RWPE1 (cell line): ENCODE data around the gene MEIOSIN.

Experiments
- CTCF ChIA-PET: fragments of 350-600 bp; sonication (Branson Sonifier 250); formaldehyde crosslinking; extraction: SDS; loops from one replicate; lab custom pipeline; 2021; lab: Yijun Ruan, JAX
- POLR2A ChIA-PET: fragments of 400-600 bp; formaldehyde crosslinking; extraction: SDS; loops from one replicate; lab custom pipeline; 2020; ENCODE audit warnings: antibody characterized with exemption; ENCODE audit not compliant: low non-redundant PET; lab: Yijun Ruan, JAX
- DNase-seq: peaks from one replicate; pipeline ENCODE4 v3.0.0; 2012; ENCODE audit warnings: low spot score
- H3K27ac ChIP-seq: fragments of 450-650 bp; 2 replicates; pipeline ENCODE4 v1.5.1; 2017
- TF ChIP-seq, protein P1 (sequence below): fragments of 450-650 bp; conservative IDR thresholded peaks from 2 replicates; pipeline ENCODE4 v1.5.1; 2017; ENCODE audit warnings: low read depth, mild to moderate bottlenecking

MEIOSIN gene

DNA sequence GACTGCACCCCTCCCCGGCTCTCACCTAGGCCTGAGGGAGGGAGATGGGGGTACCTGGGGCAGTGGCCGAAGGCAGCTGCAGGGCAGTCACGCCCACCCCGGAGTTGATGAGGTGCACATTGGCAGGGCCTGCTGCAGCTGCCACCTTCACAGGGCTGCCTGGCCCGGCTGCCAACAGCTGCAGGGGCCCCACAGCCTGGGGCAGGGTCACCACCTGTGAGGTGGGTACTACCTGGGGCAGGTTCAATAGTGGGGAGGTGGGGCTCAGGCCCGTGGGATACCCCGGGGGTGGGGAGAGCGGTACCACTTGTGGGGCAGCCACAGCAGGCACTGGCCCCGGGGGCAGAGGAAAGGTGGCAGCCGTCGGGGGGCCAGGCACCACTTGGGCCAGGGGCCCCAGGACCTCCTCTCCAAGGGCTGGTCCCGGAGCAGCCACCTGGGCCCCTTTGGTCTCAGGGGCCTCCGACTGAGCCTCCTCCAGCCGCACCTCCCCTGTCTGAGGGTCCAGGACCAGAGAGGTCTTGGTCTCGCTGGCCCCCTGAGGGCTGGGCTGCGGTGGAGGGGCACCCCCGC lies 33.1 kb downstream of the MEIOSIN start:
- TF ChIP-seq, protein P1, sequence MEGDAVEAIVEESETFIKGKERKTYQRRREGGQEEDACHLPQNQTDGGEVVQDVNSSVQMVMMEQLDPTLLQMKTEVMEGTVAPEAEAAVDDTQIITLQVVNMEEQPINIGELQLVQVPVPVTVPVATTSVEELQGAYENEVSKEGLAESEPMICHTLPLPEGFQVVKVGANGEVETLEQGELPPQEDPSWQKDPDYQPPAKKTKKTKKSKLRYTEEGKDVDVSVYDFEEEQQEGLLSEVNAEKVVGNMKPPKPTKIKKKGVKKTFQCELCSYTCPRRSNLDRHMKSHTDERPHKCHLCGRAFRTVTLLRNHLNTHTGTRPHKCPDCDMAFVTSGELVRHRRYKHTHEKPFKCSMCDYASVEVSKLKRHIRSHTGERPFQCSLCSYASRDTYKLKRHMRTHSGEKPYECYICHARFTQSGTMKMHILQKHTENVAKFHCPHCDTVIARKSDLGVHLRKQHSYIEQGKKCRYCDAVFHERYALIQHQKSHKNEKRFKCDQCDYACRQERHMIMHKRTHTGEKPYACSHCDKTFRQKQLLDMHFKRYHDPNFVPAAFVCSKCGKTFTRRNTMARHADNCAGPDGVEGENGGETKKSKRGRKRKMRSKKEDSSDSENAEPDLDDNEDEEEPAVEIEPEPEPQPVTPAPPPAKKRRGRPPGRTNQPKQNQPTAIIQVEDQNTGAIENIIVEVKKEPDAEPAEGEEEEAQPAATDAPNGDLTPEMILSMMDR: no peak
- CTCF ChIA-PET: interaction anchor here (0.6 to 0.8 kb wide), 4 partner anchors 66 to 177 kb away, joined by 3 to 4 read pairs (median 4); partner anchors contain the start of gene QPCTL
- peak overlapping the region; percentile 98 for H3K27ac ChIP-seq
- DNase-seq: no peak
- POLR2A ChIA-PET: interaction anchor here (0.7 to 1.8 kb wide), 2 partner anchors 16 to 49 kb away, joined by 3 to 11 read pairs; partner anchors contain the start of gene DMPK

DNA sequence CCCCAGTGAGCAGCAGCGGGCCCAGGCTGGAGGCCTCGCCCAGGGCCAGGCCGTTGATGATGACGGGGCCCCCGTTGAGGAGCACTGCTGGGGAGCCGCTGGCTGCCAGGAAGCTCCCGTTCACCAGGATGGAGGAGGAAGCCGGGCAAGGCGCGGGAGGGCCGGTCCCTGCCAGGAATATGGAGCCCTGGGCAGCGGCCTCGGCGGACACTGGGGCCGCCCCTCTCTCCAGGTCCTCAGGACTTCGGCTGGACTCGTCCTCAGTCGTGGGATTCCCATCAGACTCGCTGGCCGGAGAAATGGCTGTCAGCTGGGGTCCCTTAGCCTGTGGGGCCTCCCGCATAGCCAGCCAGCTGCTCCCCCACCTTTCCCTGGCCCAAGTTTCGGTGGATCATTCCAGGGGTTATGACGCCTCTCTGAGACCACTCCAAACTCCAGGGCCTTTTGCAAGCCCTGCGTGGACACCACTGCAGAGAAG lies 33.7 kb downstream of the MEIOSIN start:
- TF ChIP-seq, protein P1: no peak
- DNase-seq: no peak
- peak overlapping the region; percentile 98 for H3K27ac ChIP-seq
- POLR2A ChIA-PET: interaction anchor here (0.6 to 1.8 kb wide), 5 partner anchors 14 to 75 kb away, joined by 3 to 11 read pairs (median 3); partner anchors contain the start of genes DMPK, QPCTL and SNRPD2
- CTCF ChIA-PET: interaction anchor here (0.6 to 0.8 kb wide), 3 partner anchors 74 to 311 kb away, joined by 3 to 4 read pairs (median 3); partner anchors contain the start of gene QPCTL

DNA sequence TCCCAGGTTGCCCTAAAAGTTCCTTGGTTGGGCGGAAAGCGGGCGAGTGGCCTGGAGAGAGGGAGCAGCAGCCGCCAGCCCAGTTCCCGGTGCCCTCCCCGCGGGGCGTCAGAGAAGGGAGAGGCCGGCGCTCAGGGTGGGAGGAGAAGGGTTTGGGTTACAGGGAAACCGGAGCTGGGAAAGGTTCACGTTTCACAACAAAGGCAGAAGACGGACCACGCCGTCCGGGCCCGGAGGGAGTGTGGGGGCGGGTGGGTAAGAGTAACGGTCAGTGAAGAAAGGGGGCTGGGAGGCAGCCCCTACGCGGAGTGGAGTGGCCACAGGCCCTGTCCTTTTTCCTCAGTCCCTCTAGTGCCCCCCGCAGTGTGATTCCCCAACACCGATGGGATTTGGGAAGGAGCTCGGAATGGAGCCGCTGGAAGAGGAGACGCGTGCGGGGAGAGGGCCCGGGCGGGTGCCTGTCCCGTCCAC lies 34.2 kb downstream of the MEIOSIN start:
- TF ChIP-seq, protein P1: no peak
- peak; percentile 75 for DNase-seq
- ChIA-PET POLR2A (interaction anchor here (0.6 to 1.8 kb wide), 6 partner anchors 15 to 115 kb away, joined by 3 to 11 read pairs (median 4); partner anchors contain the start of genes QPCTL and SNRPD2), CTCF (interaction anchor here (0.6 kb wide), 1 partner anchor 310 kb away, joined by 3 read pairs; no protein-coding TSS in a partner anchor)
- H3K27ac ChIP-seq: peak overlapping the region; percentile 98

DNA sequence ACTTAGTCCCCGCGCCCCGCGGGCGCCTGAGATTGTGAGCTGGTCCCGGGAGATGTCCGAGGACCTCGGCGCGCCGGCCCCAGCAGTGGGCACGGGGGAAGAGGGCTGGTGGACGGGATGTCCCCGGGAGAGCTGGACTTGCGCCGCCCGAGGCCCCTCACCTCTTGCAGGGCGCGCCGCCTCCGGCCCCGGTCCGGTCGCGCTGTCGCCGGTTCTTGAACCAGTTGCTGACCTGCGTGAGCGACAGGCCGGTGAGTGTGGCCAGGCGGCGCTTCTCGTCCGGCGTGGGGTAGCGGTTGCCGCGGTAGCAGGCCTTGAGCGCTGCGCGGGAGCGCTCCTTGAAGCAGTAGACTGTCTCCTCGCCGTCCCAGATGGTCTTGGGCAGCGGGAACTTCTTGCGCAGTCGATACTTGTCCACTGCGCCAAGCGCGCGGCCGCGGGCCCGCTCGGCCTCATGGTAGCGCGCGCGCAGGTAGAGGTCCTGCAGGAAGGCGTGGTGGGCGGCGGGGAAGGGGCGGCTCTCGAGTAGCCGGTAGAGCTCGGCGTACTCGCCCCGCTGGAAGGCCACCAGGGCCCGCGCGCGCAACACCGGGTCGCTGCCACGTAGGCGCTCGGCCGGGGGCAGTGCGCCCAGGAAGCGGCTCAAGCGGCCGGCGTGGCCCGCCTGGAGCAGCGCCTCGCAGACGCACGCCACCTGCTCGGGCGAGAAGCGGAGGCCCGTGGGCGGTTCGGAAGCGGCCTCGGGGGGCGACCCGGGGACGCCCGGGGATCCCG lies 34.8 kb downstream of the MEIOSIN start:
- ChIA-PET CTCF (interaction anchor here (0.7 to 2.9 kb wide), 2 partner anchors 31 to 80 kb away, joined by 3 to 41 read pairs; no protein-coding TSS in a partner anchor), POLR2A (interaction anchor here (0.6 to 1.8 kb wide), 9 partner anchors 31 to 1155 kb away, joined by 3 to 11 read pairs (median 4); partner anchors contain the start of genes IGSF23, QPCTL and SNRPD2)
- no peak for DNase-seq
- H3K27ac ChIP-seq: peak overlapping the region; percentile 98
- TF ChIP-seq, protein P1: no peak

DNA sequence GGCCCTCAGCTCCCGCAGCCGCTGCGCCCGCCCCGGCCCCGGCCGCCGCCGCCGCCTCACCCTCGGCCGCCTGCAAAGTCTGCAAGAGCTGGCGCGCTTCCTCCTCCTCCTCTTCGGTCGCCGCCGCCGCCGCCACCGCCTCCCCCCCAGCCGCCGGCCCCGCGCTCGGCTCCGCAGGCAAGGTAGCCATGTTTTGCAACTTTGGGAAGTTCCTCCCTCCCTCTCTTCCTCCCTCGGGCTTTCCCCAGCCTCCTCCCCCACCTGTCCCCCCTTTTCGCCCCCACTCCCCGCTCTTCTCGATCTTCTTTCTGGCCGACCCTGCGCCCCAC lies 35.4 kb downstream of the MEIOSIN start:
- TF ChIP-seq, protein P1: no peak
- CTCF ChIA-PET: interaction anchor here (0.7 to 2.9 kb wide), 2 partner anchors 31 to 80 kb away, joined by 3 to 41 read pairs; no protein-coding TSS in a partner anchor
- POLR2A ChIA-PET: interaction anchor here (0.7 to 1.9 kb wide), 8 partner anchors 11 to 1155 kb away, joined by 3 to 27 read pairs (median 4); partner anchors contain the start of genes DMPK, IGSF23, QPCTL and SNRPD2
- DNase-seq: peak; percentile 59
- H3K27ac ChIP-seq: peak overlapping the region; percentile 98
